ENCODE data around the gene MYT1. TPM values are rescaled to one million over a fixed set of nuclear protein-coding genes. Genes with fewer than 3 reads are reported as not detected.

MYT1 gene
- polyA plus RNA-seq, 1 of the 3 experiments (the other 2 are of a cell fraction): 0.10 TPM

DNA sequence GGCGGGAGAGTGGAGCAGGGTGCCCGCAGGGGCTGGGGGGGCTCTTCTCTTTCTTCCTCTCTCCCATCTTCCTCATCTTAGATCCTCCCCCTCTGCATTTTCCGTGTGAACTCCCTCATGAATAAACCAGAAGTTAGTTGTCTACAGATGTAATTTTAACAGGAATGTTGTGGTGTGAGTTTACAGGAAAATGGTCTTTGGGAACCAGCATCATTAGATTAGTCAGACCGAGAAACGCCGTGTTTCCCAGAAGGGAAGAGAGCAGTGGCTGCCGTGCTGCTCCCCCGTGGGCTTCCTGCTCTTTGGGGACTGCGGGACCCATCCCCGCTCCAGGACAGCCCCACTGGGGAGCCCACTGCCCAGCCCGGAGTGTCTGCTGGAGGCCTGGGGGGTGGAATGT lies 3.4 kb downstream of the MYT1 start:
- Histone ChIP-seq H4K20me1 (ENCODE audit: insufficient read depth) (no peaks in the 10 kb centered on the region), H3K27me3 (ENCODE audit: insufficient read depth) (peaks cover 38% of the 10 kb centered on the region), H3K4me2 (no peak overlapping the region), H3K4me1 (ENCODE audit: control insufficient read depth in 1 of 2, insufficient read depth in 2 of 2, low read depth in 1 of 2, low read length in 1 of 2) (peaks cover 0 to 51% of the 10 kb centered on the region in 2 experiments; a peak in 2 of 4 replicates), H2AFZ (ENCODE audit: low read depth) (no peak overlapping the region), H3K27ac (ENCODE audit: low read depth in 2 of 2, low read length in 1 of 2) (peak overlapping the region in 1 of 2 experiments; percentile 65; a peak in 2 of 4 replicates), H3K4me3 (ENCODE audit: low read depth in 2 of 2, low read length in 1 of 2) (no peak overlapping the region), H3K9me3 (no peaks in the 10 kb centered on the region), H3K9ac (no peak overlapping the region), H3K9me2 (no peaks in the 10 kb centered on the region), H3F3A (replicated peaks; ENCODE audit: insufficient read depth) (no peaks in the 10 kb centered on the region), H3K36me3 (replicated peaks in 1 of 2; ENCODE audit: control insufficient read depth in 1 of 2, insufficient read depth in 2 of 2, low read length in 1 of 2) (no peaks in the 10 kb centered on the region), H3K79me2 (ENCODE audit: insufficient read depth) (no peaks in the 10 kb centered on the region)
- no peak for DNase-seq
- WGBS (ENCODE audit: low lambda C conversion rate): 62% methylated on average over 7 of the region's 11 CpGs
- TF ChIP-seq, protein P1, sequence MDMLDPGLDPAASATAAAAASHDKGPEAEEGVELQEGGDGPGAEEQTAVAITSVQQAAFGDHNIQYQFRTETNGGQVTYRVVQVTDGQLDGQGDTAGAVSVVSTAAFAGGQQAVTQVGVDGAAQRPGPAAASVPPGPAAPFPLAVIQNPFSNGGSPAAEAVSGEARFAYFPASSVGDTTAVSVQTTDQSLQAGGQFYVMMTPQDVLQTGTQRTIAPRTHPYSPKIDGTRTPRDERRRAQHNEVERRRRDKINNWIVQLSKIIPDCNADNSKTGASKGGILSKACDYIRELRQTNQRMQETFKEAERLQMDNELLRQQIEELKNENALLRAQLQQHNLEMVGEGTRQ (IDR thresholded peaks at IDR 0.05; ENCODE audit: borderline replicate concordance, low read depth, low read length): no peak
- TF ChIP-seq, protein P2, sequence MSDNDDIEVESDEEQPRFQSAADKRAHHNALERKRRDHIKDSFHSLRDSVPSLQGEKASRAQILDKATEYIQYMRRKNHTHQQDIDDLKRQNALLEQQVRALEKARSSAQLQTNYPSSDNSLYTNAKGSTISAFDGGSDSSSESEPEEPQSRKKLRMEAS (IDR thresholded peaks at IDR 0.05; ENCODE audit: low read depth): no peak
- TF ChIP-seq RFX5 (IDR thresholded peaks at IDR 0.05; ENCODE audit: low read length) (no peak), MEF2A (IDR thresholded peaks at IDR 0.05; ENCODE audit: borderline replicate concordance, low read depth) (no peak), EZH2phosphoT487 (IDR thresholded peaks at IDR 0.05; ENCODE audit: borderline replicate concordance, low read depth) (no peak), JUND (IDR thresholded peaks at IDR 0.05) (no peak), NRF1 (IDR thresholded peaks at IDR 0.05; ENCODE audit: low read depth, low read length) (no peak), TEAD4 (IDR thresholded peaks at IDR 0.05; ENCODE audit: borderline replicate concordance, insufficient read depth) (no peak)
- TF ChIP-seq, protein P3, sequence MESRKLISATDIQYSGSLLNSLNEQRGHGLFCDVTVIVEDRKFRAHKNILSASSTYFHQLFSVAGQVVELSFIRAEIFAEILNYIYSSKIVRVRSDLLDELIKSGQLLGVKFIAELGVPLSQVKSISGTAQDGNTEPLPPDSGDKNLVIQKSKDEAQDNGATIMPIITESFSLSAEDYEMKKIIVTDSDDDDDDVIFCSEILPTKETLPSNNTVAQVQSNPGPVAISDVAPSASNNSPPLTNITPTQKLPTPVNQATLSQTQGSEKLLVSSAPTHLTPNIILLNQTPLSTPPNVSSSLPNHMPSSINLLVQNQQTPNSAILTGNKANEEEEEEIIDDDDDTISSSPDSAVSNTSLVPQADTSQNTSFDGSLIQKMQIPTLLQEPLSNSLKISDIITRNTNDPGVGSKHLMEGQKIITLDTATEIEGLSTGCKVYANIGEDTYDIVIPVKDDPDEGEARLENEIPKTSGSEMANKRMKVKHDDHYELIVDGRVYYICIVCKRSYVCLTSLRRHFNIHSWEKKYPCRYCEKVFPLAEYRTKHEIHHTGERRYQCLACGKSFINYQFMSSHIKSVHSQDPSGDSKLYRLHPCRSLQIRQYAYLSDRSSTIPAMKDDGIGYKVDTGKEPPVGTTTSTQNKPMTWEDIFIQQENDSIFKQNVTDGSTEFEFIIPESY (IDR thresholded peaks at IDR 0.05; ENCODE audit: borderline replicate concordance, low read depth): no peak
- TF ChIP-seq, protein P4, sequence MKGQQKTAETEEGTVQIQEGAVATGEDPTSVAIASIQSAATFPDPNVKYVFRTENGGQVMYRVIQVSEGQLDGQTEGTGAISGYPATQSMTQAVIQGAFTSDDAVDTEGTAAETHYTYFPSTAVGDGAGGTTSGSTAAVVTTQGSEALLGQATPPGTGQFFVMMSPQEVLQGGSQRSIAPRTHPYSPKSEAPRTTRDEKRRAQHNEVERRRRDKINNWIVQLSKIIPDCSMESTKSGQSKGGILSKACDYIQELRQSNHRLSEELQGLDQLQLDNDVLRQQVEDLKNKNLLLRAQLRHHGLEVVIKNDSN (IDR thresholded peaks at IDR 0.05; ENCODE audit: borderline replicate concordance, low read depth): no peak
- TF ChIP-seq, protein P5, sequence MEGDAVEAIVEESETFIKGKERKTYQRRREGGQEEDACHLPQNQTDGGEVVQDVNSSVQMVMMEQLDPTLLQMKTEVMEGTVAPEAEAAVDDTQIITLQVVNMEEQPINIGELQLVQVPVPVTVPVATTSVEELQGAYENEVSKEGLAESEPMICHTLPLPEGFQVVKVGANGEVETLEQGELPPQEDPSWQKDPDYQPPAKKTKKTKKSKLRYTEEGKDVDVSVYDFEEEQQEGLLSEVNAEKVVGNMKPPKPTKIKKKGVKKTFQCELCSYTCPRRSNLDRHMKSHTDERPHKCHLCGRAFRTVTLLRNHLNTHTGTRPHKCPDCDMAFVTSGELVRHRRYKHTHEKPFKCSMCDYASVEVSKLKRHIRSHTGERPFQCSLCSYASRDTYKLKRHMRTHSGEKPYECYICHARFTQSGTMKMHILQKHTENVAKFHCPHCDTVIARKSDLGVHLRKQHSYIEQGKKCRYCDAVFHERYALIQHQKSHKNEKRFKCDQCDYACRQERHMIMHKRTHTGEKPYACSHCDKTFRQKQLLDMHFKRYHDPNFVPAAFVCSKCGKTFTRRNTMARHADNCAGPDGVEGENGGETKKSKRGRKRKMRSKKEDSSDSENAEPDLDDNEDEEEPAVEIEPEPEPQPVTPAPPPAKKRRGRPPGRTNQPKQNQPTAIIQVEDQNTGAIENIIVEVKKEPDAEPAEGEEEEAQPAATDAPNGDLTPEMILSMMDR (IDR thresholded peaks at IDR 0.05): no peak
- ChIA-PET POLR2A (no interaction called here), CTCF (interaction anchor here (1.3 to 2.1 kb wide), 2 partner anchors 12 to 16 kb away, joined by 3 to 14 read pairs; no protein-coding TSS in a partner anchor)
